ENCODE measurements around the gene MATN3.
"Not testable (repeated sequence)": the region's sequence is repeated elsewhere in the genome, so short reads cannot be mapped to it uniquely, and the experiment has no call there.

DNA sequence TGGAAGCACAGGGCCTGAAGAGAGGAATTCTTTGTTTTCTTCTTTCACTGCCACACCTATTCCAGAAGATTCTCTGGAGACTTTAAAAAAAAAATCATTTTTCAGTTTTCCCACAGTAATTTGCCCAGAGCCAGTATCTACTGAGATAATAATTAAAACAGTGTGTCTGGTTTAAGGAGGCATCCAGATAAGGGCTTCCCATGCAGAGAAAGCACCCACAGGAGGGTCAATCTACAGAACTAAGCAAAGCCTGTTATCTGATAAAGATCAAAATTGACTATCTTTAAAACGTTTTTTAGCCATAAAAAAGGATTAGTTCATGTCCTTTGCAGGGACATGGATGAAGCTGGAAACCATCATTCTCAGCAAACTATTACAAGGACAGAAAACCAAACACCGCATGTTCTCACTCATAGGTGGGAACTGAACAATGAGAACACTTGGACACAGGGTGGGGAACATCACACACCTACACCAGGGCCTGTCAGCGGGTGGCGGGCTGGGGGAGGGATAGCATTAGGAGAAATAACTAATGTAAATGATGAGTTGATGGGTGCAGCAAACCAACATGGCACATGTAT is 33.3 kb upstream of the MATN3 start:
- TF ChIP-seq, protein P1, sequence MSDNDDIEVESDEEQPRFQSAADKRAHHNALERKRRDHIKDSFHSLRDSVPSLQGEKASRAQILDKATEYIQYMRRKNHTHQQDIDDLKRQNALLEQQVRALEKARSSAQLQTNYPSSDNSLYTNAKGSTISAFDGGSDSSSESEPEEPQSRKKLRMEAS (IDR thresholded peaks at IDR 0.05; ENCODE audit: insufficient read depth, insufficient read length), result not testable (repeated sequence)
- TF ChIP-seq POLR2A (IDR thresholded peaks at IDR 0.05; ENCODE audit: low read depth, low read length), result not testable (repeated sequence)

Data from endothelial cell of umbilical vein (primary cell).